GM12801 (cell line): Measurements from ENCODE around the gene TSPAN6.

ENCODE experiments used
- TF ChIP-seq, protein P1 (sequence below): IDR thresholded peaks from one replicate; pipeline ENCODE4 v1.5.1; 2011; ENCODE audit warnings: control low read depth; ENCODE audit not compliant: insufficient read length; ENCODE audit errors: extremely low read depth

Gene TSPAN6, protein sequence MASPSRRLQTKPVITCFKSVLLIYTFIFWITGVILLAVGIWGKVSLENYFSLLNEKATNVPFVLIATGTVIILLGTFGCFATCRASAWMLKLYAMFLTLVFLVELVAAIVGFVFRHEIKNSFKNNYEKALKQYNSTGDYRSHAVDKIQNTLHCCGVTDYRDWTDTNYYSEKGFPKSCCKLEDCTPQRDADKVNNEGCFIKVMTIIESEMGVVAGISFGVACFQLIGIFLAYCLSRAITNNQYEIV

DNA sequence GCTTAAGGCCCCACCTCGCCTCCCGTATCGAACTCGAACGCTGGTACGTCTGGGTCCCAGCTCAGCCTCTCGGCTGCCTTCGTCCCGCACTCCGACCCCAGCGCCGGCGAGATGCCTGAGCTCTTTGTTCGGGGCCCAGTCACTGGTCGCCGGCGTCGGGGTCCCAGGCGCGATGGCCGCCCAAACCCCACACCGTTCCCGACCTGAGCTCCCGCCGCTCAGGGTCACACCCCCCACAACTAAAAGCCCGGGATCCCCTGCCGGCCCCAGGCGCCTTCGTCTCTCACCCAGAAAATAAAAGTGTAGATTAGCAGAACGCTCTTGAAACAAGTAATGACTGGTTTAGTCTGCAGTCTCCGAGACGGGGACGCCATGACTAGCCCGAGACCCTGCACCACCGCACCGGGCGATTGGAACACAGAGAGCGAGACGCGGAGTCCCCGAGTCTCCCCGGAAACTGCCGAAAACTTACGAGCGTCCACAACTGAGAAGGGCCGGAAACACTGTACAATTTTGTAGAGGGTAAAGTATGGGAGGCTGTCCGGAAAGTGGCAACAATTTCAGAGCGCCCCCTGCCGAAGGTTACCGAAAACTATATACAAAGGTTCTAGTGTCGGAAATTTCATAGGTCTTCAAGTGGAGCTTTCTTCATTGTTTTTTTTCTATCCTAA, at the start of gene TSPAN6:
TSS of gene TSPAN6 (minus strand) at position 486 of the 671 bp plus-strand sequence. CDS start at position 374, 112 bp downstream.
- TF ChIP-seq, protein P1, sequence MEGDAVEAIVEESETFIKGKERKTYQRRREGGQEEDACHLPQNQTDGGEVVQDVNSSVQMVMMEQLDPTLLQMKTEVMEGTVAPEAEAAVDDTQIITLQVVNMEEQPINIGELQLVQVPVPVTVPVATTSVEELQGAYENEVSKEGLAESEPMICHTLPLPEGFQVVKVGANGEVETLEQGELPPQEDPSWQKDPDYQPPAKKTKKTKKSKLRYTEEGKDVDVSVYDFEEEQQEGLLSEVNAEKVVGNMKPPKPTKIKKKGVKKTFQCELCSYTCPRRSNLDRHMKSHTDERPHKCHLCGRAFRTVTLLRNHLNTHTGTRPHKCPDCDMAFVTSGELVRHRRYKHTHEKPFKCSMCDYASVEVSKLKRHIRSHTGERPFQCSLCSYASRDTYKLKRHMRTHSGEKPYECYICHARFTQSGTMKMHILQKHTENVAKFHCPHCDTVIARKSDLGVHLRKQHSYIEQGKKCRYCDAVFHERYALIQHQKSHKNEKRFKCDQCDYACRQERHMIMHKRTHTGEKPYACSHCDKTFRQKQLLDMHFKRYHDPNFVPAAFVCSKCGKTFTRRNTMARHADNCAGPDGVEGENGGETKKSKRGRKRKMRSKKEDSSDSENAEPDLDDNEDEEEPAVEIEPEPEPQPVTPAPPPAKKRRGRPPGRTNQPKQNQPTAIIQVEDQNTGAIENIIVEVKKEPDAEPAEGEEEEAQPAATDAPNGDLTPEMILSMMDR, result no peak

DNA sequence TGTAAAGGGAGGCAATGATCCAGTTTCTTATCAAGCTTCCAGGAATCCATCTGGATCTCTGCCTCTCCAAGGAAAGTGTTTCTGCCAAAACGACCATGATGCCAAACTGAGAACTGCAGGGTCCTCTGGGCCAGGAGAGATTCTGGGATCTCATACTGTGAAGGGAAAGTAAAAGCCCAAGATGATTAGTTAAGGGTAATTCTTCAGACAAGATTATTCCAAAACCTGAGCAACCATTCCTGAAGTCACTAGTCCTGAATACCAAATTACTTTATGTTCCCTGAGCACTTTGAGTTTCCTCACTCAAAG, 49.3 kb upstream of the TSPAN6 start:
- TF ChIP-seq, protein P1, result no peak

DNA sequence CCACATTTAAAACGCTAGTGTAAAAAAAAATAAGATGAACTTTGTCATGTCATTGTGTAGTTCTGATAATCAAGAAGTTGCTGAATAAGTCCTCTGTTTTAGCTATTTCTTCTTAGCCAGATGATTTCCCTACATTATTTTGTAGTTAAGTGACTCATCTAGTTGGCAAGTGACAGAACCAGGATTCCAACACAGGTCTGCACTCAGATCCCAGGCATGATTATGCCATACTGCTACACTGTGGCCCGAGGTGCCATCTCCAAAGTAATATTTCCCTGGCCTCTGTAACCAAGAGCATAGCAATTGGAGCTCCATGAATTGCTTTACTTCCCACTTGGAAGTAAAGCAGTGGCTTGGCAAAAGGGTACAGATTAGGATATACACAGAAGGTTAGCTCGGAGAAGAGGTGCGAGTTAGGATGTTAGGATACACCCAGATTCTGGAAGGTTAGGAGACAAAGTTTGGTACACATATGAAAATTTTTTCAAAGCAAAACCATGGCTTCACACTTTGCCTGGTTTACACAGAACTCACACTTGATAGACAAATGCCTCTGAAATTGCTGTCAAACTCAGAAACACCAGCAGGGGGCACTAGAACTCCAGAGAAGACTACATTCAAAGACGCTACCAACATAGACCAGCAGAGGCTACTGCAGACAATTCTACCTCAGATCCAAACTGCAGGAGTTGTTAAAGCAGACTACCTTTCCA, 48.8 kb upstream of the TSPAN6 start:
- TF ChIP-seq, protein P1, result no peak

DNA sequence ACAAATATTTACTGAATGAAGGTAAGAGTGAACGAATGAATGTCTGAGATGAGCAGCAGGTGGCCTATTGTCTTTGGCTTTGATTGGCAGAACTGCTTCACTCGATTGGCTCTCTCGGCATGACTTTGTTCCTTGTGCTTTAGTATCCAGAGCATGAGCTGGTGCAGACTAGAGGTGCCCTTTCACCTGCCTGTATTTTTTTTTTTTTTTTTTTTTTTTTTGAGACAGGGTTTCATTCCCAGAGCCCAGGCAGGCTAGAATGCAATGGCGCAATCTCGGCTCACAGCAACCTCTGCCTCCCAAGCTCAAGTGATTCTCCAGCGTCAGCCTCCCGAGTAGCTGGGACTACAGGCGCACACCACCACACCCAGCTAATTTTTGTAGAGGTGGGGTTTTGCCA, 46.3 kb upstream of the TSPAN6 start:
- TF ChIP-seq, protein P1, result no peak

DNA sequence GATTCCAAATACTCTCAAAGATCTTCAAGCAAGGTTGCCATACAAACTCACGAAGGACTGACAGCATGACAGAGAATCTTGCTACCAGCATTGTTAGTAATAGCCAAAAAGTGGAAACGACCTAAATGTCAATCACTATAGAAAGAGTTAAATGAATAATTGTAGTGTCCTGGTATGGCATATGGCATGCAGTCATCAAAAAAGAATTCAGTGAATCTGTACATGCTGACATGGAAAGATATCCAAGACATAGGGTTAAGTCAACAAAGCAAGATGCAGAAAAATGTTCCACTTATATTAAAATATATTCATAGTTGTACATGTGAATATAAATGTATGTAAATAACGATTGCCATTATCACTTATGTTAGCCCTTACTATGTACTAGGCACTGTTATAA, 45.0 kb upstream of the TSPAN6 start:
- TF ChIP-seq, protein P1, result no peak

DNA sequence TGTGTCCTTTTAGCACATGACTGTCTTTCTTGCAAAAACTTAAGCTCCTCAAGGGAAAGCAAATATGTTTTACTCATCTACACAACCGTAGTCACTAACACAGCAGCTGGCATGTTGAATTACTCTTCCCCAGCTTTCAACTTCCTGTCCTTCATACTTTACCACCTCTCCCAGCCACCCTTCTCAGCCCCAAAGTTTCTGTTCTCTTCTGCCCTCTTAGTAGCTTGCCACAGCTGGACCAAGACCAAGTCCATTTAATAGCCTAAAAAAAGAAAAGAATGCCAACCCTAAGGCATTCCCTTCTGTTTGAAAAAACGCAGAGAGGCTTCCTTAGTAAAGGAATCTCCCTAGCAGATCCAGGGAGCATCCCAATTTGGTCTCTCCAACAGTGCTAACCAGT, 44.1 kb upstream of the TSPAN6 start:
- TF ChIP-seq, protein P1, result no peak

DNA sequence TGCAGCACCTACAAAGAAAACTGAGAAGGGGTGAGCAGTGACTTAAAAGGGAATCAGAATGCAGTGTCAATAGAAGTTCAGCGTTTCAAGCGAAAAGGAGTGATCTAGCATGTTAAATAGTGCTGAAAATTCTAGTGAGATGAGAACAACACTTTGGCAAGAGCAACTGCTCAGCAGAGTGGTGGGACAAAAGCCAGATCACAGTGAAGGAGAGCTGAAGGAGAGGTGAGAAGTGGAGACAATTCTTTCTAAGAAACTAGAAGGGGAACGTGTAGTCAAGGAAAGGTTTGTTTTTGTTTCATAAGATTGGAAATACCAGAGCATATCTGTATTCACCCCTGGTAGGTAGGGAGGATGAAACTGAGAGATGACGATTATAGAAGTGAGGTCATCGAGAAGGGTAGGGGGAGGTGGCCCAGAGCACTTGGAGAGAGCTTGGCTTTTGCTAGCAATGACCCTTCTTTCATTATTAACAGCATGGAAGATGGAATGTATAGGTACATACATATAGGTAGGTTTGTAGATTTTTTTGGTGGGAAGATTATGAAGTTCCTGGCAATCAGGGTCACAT, 41.1 kb upstream of the TSPAN6 start:
- TF ChIP-seq, protein P1, result no peak
